GM21825 (cell line): ENCODE results near the gene OR5K3.
"Not testable (repeated sequence)": the region's sequence is repeated elsewhere in the genome, so short reads cannot be mapped to it uniquely, and the experiment has no call there.

Source experiments
- ATAC-seq: cut with Tn5 transposase; IDR thresholded peaks from one replicate; pipeline ENCODE4 v1.9.1; 2021; ENCODE audit warnings: mild to moderate bottlenecking, moderate library complexity; ENCODE audit not compliant: unreplicated experiment

OR5K3 gene, protein sequence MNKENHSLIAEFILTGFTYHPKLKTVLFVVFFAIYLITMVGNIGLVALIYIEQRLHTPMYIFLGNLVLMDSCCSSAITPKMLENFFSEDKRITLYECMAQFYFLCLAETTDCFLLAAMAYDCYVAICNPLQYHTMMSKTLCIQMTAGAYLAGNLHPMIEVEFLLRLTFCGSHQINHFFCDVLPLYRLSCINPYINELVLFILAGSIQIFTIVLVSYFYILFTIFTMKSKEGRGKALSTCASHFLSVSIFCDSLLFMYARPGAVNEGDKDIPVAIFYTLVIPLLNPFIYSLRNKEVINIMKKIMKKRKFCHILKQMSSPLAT

DNA sequence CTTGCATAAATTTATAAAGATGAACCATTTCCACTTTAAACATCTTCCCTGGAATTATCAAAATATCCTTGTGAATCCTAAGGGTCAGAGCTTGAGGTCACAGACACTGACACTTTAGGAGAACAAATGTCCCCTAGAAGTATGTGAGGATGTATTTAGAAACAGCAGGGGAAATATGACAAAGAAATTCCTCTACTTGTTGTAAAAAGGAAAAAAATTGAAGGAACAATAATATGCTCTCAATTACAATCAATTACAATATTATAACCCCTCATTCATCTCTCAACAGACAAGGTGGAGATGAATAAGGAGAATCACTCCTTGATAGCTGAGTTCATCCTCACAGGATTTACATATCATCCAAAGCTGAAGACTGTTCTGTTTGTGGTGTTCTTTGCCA is at the start of gene OR5K3:
TSS of gene OR5K3 (plus strand) at position 301 of the 400 bp plus-strand sequence. CDS start at position 301, 0 bp downstream.
- no peak for ATAC-seq

- ATAC-seq, result no peak
These were observed 48.7 kb upstream of the OR5K3 start for GRCh38 chr3:98341758-98342157.

GRCh38 chr3:98343647-98344507 is 46.6 kb upstream of the OR5K3 start:
- ATAC-seq, result peak; percentile 63

DNA sequence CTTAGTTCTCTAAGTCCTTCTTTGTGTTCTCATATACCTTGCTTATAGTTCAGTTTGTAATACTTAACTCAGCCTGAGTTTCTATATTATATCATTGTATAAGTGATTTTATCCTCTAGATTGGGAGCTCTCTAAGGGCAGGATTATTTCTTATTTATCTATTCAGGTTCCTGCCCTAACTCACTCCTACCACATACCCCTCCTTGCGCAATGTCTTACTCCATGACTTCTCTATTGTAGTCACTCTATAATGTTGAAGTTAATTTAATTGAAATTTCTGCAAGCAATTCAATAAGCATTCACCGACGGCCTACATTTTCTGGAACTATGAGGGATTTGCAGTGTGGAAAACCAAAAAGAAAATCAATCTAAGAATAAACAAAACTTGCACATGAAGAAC is 40.4 kb upstream of the OR5K3 start:
- ATAC-seq, result no peak

DNA sequence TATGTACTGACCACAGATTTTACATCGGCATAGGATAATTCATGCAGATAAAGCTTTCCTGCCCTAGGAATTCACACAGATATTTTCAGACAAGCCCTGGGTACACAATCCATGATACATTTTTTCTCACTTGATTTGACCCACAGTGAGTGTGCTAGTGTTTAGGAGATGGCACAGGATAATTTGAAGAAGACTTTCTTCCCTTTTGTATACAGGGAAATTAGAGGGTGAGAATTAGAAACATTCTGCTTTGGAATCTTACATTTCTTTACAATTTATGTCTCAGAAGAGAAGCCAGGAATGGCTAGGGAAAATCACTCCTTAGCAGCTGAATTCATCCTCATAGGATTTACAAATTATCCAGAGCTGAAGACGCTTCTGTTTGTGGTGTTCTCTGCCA is 36.9 kb upstream of the OR5K3 start, which contains the start of gene OR5K4:
TSS of gene OR5K4 (plus strand) at position 301 of the 400 bp plus-strand sequence. CDS start at position 301, 0 bp downstream.
- no peak for ATAC-seq

DNA sequence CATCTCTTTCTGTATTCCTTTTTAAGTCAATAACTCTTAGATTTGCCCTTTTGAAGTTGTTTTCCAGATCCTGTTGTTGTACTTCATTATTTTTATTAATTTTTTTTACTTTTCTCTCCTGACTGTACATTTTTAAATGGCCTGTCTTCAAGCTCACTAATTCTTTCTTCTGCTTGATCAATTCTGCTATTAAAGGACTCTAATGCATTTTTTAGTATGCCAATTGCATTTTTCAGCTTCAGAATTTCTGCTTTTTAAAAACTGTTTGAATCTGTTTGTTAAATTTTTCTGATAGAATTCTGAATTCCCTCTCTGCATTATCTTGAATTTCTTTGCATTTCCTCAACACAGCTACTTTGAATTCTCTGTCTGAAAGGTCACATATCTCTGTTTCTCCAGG is 31.2 kb upstream of the OR5K3 start:
- no peak for ATAC-seq

DNA sequence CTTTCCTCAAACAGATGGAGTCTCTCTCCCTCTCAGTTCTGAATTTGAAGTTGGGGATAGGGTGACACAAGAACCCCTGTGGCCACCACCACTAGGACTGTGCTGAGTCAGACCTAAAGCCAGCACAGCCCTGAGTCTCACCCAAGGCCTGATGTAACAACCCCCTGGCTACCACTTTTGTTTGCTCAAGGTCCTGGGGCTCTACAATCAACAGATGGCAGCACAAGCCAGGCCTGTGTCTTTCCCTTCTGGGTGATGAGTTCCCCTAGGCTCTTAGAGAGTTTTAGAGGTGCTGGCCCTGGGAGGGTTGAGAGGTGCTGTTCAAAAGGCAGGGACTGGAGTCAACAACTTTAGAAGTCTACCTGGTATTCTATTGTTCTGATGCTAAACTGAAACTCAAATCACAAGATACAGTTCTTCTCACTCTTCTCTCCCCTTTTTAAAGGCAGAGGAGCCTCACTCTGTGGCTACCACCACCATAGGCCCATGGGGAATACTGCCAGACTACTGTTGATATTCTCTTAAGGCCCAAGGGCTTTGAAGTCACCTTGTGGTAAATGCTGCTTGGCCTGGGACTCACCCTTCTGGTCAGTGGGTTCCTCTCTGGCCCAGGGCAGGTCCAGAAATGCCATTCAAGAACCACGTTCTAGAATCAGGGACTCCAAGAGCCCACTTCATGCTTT is 30.3 kb upstream of the OR5K3 start:
- peak; percentile 70 for ATAC-seq

- ATAC-seq, result no peak
These were observed 29.8 kb upstream of the OR5K3 start for GRCh38 chr3:98360681-98361080.

DNA sequence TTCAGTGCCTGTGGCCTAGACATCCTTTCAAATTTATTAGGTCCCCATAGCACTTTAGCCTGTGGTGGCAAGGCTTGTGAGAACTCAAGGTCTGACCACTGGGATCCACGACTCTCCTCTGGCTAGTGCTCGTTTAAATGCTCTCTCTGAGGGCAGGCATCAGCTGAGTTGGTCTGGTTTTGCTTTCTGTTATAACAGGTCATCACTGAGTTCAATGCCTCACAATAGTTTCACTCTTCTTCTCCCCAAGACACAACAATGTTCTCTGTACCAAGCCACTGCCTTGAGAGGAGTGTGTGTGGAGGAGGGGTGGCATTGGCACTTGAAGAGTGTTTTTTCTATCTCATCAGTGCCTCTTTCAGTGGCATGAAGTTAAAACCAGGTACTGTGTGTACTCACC is 29.2 kb upstream of the OR5K3 start:
- peak; percentile 60 for ATAC-seq

DNA sequence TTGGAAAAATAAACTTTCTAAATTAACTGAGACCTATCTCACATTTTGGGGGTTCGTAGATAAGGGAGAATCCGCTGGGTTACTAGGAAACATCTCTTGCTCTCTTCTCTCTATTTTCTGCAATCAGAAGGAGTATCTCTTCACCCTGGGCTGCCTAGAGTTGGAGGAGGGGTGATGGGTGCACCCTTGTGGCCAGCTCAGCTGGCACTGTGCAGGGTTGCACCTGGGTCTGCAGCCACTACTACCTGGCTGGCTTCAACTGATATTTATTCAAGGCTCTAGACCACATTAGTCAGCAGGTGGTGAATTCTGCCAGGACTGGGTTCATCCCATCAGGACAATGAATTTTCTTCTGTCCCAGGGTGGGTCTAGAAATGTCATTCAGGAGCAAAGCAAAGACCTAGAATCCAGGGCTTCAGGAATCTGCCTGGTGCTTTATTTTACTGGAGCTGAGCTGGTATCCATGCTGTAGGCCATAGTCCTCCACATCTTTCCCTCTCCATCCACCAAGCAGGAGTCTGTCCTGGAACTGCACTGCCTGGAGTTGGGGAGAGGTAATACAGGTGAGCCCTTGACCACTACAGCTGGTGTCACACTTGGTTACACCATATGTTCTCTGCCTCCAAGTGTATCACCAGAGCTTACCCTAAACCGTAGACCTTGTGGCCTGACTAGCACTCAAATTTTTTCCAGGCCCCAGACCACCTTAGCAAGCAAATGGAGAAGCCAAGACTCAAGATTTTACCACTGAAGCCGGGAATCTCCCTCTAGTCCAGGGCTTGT is 22.8 kb upstream of the OR5K3 start:
- no peak for ATAC-seq

GRCh38 chr3:98371186-98371585 is 19.3 kb upstream of the OR5K3 start:
- ATAC-seq, result no peak

DNA sequence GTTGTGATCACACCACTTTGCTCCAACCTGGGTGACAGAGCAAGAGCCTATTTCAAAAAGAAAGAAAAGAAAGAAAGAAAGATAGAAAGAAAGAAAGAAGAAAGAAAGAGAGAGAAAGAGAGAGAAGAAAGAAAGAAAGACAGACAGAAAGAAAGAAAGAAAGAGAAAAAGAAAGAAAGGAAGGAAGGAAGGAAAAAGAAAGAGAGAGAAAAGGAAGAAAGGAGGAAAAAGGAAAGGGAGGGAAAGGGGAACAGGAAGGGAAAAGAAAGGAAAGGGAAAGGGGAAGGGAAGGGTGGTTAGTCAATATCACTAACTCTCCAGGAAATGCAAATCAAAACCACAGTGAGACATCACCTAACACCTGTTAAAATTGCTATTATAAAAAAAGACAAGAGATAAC is 18.6 kb upstream of the OR5K3 start:
- no peak for ATAC-seq

- ATAC-seq, result no peak
These were observed 18.0 kb upstream of the OR5K3 start for GRCh38 chr3:98372445-98372844.

DNA sequence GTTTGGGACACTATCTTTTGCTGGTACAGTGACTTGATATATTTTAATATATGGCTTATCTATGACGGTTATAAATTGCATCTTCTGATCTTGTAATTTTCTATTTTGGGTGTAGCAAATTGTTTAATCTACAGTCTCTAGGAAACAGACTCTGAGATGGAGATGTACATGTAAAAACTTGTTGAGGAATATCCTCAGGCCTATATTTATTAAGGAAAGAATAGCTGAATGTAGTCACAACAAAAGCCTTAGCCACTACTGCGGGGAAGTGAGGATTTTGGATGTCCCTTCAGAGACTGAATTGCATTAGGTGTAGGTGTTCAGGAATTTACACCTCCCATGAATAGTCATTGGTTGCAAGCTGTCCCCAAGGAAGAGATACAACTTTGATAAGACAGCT is 13.8 kb upstream of the OR5K3 start:
- no peak for ATAC-seq

DNA sequence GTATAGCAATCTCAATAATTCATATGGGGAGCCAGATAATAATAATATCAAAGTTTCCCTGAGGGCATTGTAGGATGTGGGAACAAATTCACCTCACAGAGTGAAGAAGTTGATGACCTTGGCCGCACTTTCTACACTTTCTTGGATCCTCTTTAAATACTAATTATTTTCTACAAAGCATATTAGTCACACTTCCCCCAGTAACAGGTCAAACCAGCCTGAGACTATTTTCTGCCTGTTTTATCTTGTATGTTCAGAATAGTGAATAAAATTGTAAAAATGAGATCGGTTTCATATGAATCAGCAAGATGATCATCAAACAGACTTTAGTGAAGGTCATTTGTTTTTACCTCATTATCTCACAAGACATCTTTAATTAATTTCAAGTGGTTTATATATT is 2.3 kb upstream of the OR5K3 start:
- no peak for ATAC-seq

GRCh38 chr3:98395101-98395500 is 4.6 kb downstream of the OR5K3 start:
- ATAC-seq, result no peak

DNA sequence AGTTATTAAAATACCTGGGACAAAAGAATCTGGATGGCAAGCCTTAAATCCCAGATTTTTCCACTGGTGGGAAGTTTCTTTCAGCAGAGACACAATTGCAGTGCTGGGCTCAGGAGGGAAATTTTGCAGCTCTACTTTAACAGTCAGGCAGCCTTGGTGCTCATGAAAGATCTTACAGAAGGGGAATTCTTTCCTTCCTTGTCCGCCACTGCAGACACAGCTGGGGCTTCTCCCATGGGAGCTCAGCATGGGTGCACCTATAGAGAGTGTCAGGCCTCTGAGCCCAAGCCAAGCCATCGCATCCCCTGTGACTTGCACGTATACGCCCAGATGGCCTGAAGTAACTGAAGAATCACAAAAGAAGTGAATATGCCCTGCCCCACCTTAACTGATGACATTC is 6.0 kb downstream of the OR5K3 start:
- not testable (repeated sequence) for ATAC-seq

DNA sequence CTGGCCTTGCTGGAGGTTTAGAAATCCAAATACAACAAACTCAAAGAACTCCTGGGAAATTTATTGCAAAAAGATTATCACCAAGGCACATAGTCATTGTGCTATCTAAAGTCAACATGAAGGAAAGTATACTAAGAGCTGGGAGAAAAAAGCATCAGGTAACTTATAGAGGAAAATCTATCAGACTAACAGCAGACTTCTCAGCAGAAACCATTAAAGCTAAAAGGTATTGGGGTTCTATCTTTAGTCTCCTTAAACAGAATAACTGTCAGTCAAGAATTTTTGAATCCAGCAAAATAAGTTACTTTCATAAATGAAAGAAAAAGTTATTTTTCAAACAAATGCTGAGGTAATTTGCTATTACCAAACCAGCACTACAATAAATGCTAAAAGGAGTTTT is 8.0 kb downstream of the OR5K3 start:
- no peak for ATAC-seq

DNA sequence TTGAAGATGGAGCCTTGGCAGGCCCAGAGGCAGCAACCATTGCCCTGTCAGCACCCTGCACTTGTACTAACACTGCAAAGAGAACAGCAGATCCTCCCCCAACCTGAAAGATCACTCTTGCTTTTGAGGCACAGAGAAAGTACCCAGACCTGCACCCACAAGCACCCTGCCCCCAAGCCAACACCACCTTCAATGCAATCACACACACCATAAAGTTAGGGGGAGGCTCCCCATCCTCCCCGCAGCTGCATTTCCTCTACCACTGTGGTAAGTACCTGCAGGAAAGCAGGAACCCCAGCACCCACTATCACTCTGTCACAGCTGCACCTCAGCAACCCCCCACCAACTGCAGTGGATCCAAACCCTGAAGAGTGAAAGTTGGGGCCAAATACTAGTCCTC is 12.0 kb downstream of the OR5K3 start:
- ATAC-seq, result no peak

DNA sequence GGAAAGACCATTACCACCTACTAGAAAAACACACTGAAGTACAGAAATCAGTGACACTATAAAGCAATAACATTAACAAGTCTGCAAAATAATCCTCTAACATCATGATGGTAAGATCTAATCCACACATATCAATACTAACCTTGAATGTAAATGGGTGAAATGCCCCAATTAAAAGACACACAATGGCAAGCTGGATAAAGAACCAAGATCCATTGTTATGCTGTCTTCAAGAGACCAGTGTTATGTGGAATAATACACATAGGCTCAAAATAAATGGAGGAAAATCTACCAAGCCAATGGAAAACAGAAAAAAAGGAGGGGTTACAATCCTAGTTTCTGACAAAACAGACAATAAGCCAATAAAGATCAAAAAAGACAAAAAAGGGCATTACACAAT is 13.5 kb downstream of the OR5K3 start:
- no peak for ATAC-seq

DNA sequence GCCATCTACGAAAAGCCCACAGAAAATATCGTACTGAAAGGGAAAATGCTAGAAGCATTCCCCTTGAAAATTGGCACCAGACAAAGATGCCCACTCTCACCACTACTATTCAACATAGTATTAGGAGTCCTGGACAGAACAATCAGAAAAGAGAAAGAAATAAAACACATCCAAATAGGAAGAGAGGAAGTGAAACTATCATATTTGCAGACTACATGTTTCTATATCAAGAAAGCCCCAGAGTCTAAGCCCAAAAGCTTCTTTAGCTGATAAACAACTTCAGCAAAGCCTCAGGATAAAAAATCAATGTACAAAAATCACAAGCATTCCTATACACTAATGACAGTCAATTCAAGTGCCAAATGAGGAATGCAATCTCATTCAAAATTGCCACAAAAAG is 15.6 kb downstream of the OR5K3 start:
- ATAC-seq, result no peak
